A549 (cell line): ENCODE results near the gene MOB2. TPM values are rescaled to one million over a fixed set of nuclear protein-coding genes. Genes with fewer than 3 reads are reported as not detected.

Source experiments
- ATAC-seq, 2 experiments: fragments of 200-7000 bp in 1 of 2; fragments of >200 bp in 1 of 2; cut with Nextera tagmentation in 1 of 2; cut with Tn5 transposase in 1 of 2; 3 replicates each; pipeline versions ENCODE4 v1.8.0 to v1.9.1; 2018 to 2020; ENCODE audit warnings: mild to moderate bottlenecking in 1 of 2, moderate library complexity in 1 of 2
- CTCF ChIA-PET: fragments of 300-600 bp; sonication (Branson Sonifier 250); formaldehyde crosslinking; extraction: SDS; loops from one replicate; lab custom pipeline; 2021; ENCODE audit warnings: antibody characterized with exemption, inconsistent platforms; lab: Yijun Ruan, JAX
- POLR2A ChIA-PET: fragments of 350-600 bp; formaldehyde crosslinking; extraction: SDS; loops from one replicate; lab custom pipeline; 2021; ENCODE audit warnings: antibody characterized with exemption, inconsistent platforms; lab: Yijun Ruan, JAX
- DNase-seq, 2 experiments: peaks; one replicate each; pipeline versions ENCODE4 v3.0.0 to v3.0.0-alpha.2; 2011 to 2016; ENCODE audit warnings: low read depth in 1 of 2, low spot score in 1 of 2
- FAIRE-seq: peaks from 2 replicates; lab custom pipeline; 2011; peaks lifted over from hg19 to GRCh38; lab: Jason Lieb, UNC
- H3K27ac ChIP-seq, 2 experiments: fragments of >200 bp; sonication (Bioruptor Twin); formaldehyde crosslinking; 3 replicates each; pipeline ENCODE4 v1.5.1; 2016 to 2017
- H3K4me1 ChIP-seq: fragments of >200 bp; sonication (Bioruptor Twin); formaldehyde crosslinking; 3 replicates; pipeline ENCODE4 v1.6.1; 2016
- H3K4me2 ChIP-seq: fragments of >200 bp; sonication (Bioruptor Twin); formaldehyde crosslinking; 3 replicates; pipeline ENCODE4 v1.6.1; 2016
- H3K4me3 ChIP-seq: fragments of >200 bp; sonication (Bioruptor Twin); formaldehyde crosslinking; 3 replicates; pipeline ENCODE4 v1.5.1; 2016
- H3K9me3 ChIP-seq: fragments of >200 bp; sonication (Bioruptor Twin); formaldehyde crosslinking; 3 replicates; pipeline ENCODE4 v1.6.1; 2016
- ATOH8 ChIP-seq: fragments of 250-450 bp; sonication (Bioruptor Pico); IDR thresholded peaks from 2 replicates; pipeline ENCODE4 v1.5.0; 2020; ENCODE audit warnings: low read depth, mild to moderate bottlenecking, moderate library complexity
- CBX2 ChIP-seq: fragments of 200-600 bp; sonication (generic); IDR thresholded peaks from 2 replicates; pipeline ENCODE4 v1.6.1; 2016; ENCODE audit warnings: low read depth, mild to moderate bottlenecking, borderline replicate concordance
- CBX8 ChIP-seq: fragments of 200-600 bp; sonication (generic); IDR thresholded peaks from 2 replicates; pipeline ENCODE4 v1.6.1; 2016
- CEBPB ChIP-seq, 2 experiments: fragments of >200 bp in 1 of 2; sonication (Bioruptor Twin) in 1 of 2; formaldehyde crosslinking in 1 of 2; IDR thresholded peaks; 2 replicates each; pipeline ENCODE4 v1.6.1; 2012 to 2016
- CHD2 ChIP-seq: fragments of 150-350 bp; IDR thresholded peaks from 2 replicates; pipeline ENCODE4 v1.6.1; 2014; ENCODE audit warnings: low read length; ENCODE audit not compliant: partially characterized antibody
- CHD4 ChIP-seq: fragments of 200-600 bp; sonication (generic); IDR thresholded peaks from 2 replicates; pipeline ENCODE4 v1.6.1; 2016; ENCODE audit warnings: antibody characterized with exemption, mild to moderate bottlenecking, borderline replicate concordance
- ELK1 ChIP-seq: fragments of 150-350 bp; IDR thresholded peaks from 2 replicates; pipeline ENCODE4 v1.6.1; 2014; ENCODE audit warnings: low read depth, mild to moderate bottlenecking, low read length
- ESRRA ChIP-seq: fragments of 150-350 bp; IDR thresholded peaks from 2 replicates; pipeline ENCODE4 v1.6.1; 2014; ENCODE audit warnings: mild to moderate bottlenecking, low read length, borderline replicate concordance
- FOSL2 ChIP-seq, 2 experiments: fragments of 450-650 bp in 1 of 2; fragments of >200 bp in 1 of 2; sonication (Bioruptor Twin) in 1 of 2; formaldehyde crosslinking; IDR thresholded peaks; 2 replicates each; pipeline versions ENCODE4 v1.5.0 to v1.6.1; 2016 to 2020; ENCODE audit warnings: mild to moderate bottlenecking in 1 of 2, moderate library complexity in 1 of 2
- HEYL ChIP-seq: fragments of 250-450 bp; sonication (Bioruptor Pico); IDR thresholded peaks from 2 replicates; pipeline ENCODE4 v1.8.0; 2021; ENCODE audit warnings: mild to moderate bottlenecking, moderate library complexity
- HOXA7 ChIP-seq: fragments of 250-450 bp; sonication (Bioruptor Pico); IDR thresholded peaks from 2 replicates; pipeline ENCODE4 v1.5.0; 2020; ENCODE audit warnings: mild to moderate bottlenecking, moderate library complexity
- HOXB13 ChIP-seq: fragments of 250-450 bp; sonication (Bioruptor Pico); IDR thresholded peaks from 2 replicates; pipeline ENCODE4 v1.5.0; 2020; ENCODE audit warnings: low read depth, mild to moderate bottlenecking, moderate library complexity
- HOXB5 ChIP-seq: fragments of 250-450 bp; sonication (Bioruptor Pico); IDR thresholded peaks from 2 replicates; pipeline ENCODE4 v1.5.0; 2020; ENCODE audit warnings: mild to moderate bottlenecking, moderate library complexity
- MAX ChIP-seq: IDR thresholded peaks from 2 replicates; pipeline ENCODE4 v1.6.1; 2012
- MYC ChIP-seq: IDR thresholded peaks from 2 replicates; pipeline ENCODE4 v1.6.1; 2012; ENCODE audit warnings: mild to moderate bottlenecking, inconsistent platforms, low read length, improper control_type of control experiment, borderline replicate concordance
- NR3C1 ChIP-seq: fragments of >200 bp; sonication (Bioruptor Twin); formaldehyde crosslinking; IDR thresholded peaks from 3 replicates; pipeline ENCODE4 v1.6.1; 2017
- PBX3 ChIP-seq: IDR thresholded peaks from 2 replicates; pipeline ENCODE4 v1.6.1; 2012
- POLR2AphosphoS2 ChIP-seq: conservative IDR thresholded peaks from 2 replicates; pipeline ENCODE4 v1.6.1; 2012; ENCODE audit warnings: low read length, improper control_type of control experiment, inconsistent platforms
- RCOR1 ChIP-seq: fragments of 150-350 bp; IDR thresholded peaks from 2 replicates; pipeline ENCODE4 v1.6.1; 2014; ENCODE audit warnings: antibody characterized with exemption, low read length, low read depth
- REST ChIP-seq: fragments of 200-600 bp; sonication (generic); IDR thresholded peaks from 2 replicates; pipeline ENCODE4 v1.6.1; 2016; ENCODE audit warnings: antibody characterized with exemption, mild to moderate bottlenecking, moderate library complexity
- WGBS: methylation state at CpG from one replicate; pipeline ENCODE4 v1.1.6; 2017; ENCODE audit errors: missing lambda C conversion rate; 5-methylcytosine and 5-hydroxymethylcytosine counted together
- polyA plus RNA-seq, 4 experiments: library from polyadenylated mRNA; depleted of rRNA in 3 of 4; stranded (reverse); fragments of >200 nt; fragmentation: RNase III in 1 of 4; extraction: RNeasy Plus Mini Kit Qiagen cat#74134 plus additional on column Dnase treatment in 1 of 4; gene quantifications; 2 replicates in 3 of 4; 3 replicates in 1 of 4; pipeline ENCODE4 v1.2.3, GENCODE V29; 2011 to 2017

The MOB2 gene
- polyA plus RNA-seq, 2 of the 4 experiments (the other 2 are of a cell fraction) = 25.4 to 38.2 TPM

GRCh38 chr11:1472180-1473005 lies 14.2 kb downstream of the MOB2 start:
- Histone ChIP-seq H3K4me2 (no peak overlapping the region), H3K27ac (no peak overlapping the region), H3K9me3 (no peaks in the 10 kb centered on the region), H3K4me3 (no peak overlapping the region), H3K4me1 (no peaks in the 10 kb centered on the region)
- ChIA-PET CTCF (interaction anchor here (0.9 to 1.6 kb wide), 3 partner anchors 43 to 179 kb away, joined by 3 to 5 read pairs (median 3); no protein-coding TSS in a partner anchor), POLR2A (no interaction called here)
- WGBS = 93% methylated on average over 13 of the region's 21 CpGs
- TF ChIP-seq HOXA7 (CRISPR knock-in tag) (no peak), POLR2AphosphoS2 (no peak), MAX (no peak), PBX3 (no peak), ATOH8 (CRISPR knock-in tag) (no peak), RCOR1 (no peak), HEYL (no peak), CBX2 (no peak), CBX8 (no peak), FOSL2 (IDR thresholded peaks at IDR 0.05) (no peak), FOSL2 (CRISPR knock-in tag; IDR thresholded peaks at IDR 0.05) (no peak), CEBPB (IDR thresholded peaks at IDR 0.05) (no peak), ELK1 (no peak), REST (no peak), CHD2 (no peak), CHD4 (no peak), MYC (no peak), NR3C1 (no peak), ESRRA (no peak), HOXB13 (no peak), HOXB5 (no peak)
- ATAC-seq = no peak
- DNase-seq = no peak
- FAIRE-seq = no peak
